Raji (cell line): ENCODE measurements around the gene CYP2B6.

Experiments
- POLR2A ChIP-seq: IDR thresholded peaks from 2 replicates; pipeline ENCODE4 v1.6.1; 2011; ENCODE audit warnings: low read depth, low read length, control low read depth; ENCODE audit not compliant: insufficient read depth

The CYP2B6 gene

DNA sequence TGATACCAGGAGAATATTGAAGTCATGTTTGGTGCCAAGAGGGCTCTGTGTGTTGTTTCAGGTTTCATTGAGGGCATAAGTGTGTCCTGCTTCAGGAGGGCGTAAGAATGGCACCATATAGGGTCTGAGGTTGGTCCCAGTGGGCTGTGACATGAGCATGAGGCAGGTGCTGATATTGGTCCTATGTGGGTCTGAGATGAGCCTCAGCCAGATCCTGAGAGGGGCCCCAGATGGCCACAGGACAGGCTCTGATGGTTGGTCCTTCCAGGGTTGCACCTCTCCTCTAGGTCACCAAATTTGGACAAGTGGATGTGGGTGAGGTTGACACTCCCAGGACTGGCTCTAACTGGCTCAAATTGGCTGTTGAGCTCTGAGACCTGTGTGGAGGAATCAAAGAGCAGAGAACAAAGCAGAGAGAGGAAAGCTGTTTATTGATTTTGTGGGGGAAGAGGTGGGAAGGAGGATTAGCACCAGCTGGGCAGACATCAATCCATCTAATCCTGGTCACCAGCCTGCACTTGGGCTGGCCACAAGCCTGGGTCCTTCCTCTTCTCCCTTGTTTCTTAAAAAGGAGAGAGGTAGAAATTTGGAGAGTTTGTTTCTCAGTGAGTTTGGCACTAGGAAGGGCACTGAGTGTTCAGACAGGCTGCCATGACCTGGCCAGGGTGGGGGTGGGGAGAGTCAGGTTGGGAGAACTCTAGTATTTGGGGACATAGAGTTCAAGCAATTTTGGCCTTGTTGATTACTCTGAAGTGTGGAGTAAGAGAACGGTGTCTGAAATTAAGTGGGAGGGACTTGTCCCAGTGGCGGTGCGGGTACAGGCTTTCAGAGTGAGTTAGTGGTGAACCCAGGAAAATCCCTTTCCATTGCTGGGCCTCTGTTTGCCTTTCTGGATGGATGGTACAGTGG lies 38.7 kb downstream of the CYP2B6 start:
- TF ChIP-seq POLR2A, result no peak

DNA sequence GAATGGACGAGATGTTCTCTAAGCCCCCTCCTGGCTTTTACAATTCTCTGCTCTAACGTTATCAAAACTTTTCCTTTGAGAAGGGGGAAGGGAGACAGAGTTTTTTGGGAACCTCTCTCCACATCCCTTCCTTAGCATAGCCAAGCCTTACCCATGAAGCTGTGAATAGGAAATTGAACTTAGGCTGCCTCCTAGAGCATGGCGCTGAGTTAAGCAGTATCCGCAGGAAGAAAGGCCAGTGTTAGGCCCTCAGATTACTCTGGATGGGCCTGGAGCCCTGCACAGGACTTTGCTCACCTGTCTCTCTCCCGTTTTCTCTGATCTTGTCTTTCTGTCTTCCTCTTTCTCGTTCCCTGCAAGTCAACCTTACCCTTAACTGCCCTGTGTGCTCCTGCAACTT lies 39.6 kb downstream of the CYP2B6 start:
- no peak for TF ChIP-seq POLR2A

DNA sequence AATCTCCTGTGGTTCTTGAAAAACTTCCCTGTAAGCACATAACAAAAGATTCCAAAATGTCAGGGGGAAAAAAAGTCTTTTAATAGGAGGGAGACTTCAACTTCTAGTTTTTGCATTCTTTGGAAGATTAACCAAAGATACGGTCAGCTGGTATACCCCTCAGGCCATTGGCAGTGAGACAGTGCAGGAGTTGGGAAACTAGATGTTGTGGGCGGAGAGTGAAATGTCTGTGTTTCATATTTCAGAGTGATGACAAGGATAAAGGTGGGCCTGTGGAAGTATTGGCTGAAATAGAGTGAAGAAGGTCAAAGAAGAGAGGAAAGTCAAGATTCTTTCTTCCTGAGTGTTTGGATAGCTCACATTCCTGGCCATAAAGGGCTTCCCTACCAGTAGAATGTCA lies 40.8 kb downstream of the CYP2B6 start:
- no peak for TF ChIP-seq POLR2A

DNA sequence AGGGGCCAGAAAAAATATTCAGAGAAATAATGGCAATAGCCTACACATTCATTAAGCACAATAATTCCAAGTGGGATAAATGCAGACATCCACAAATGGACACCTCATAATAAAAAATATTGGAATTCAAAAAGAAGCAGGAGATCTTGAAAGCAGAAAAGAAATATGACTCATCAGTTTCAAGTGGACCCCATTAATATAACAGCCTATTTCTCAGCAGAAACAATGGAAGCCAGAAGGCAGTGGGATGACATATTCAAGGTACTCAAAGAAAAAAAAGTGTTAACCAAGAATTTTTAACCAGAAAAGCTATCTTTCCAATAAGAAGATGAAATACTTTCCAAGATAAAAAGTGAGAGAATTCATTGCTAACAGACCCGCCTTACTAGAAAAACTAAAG lies 48.7 kb downstream of the CYP2B6 start:
- no peak for TF ChIP-seq POLR2A

DNA sequence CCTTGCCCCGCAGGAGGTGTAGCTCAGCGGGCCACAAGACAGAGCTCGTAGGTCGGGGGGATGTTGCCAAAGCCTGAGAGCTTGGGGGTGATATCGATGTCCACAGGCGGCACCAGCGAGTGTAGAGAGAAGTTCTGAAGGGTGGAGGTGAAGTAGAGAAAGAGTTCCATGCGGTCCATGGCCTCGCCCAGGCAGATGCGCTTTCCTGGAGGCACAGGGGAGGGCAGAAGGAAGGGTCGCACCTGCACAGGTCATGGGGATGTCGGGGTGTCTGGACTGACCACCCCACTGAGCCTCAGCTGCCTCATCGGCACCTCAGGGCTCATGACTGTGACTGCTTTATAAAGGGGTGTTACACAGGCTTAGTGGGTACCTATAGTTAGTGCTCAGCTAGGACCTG lies 59.3 kb downstream of the CYP2B6 start:
- no peak for TF ChIP-seq POLR2A

DNA sequence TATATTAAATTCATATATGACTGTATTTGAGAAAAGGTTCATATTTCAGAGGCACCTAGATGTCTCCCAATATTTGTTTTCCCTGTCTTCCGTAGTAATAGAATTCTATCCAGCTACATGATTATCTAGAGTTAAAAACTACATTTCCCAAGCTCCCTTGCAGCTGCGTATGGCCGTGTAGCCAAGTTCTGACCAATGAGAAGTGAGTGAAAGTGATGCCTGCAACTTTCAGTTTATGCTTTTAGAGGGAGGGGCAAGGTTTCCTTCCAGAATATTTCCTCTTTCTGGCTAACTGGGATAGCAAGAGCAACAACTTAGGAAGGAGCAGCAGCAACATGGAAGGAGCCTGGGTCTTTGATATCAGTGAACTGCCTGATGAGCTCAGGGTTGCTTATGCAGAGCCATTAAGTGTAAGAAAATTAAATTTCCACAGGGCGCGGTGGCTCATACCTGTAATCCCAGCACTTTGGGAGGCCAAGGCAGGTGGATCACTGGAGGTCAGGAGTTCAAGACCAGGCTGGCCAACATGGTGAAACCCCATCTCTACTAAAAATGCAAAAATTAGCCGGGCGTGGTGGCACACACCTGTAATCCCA lies 74.0 kb downstream of the CYP2B6 start:
- TF ChIP-seq POLR2A, result no peak
